Caki2 (cell line): ENCODE results near the gene RTF2. TPM values are rescaled to one million over a fixed set of nuclear protein-coding genes. Genes with fewer than 3 reads are reported as not detected.
"Not testable (repeated sequence)": the region's sequence is repeated elsewhere in the genome, so short reads cannot be mapped to it uniquely, and the experiment has no call there.

Experiments used
- DNase-seq: peaks from one replicate; pipeline ENCODE4 v3.0.0-alpha.2; 2015; ENCODE audit warnings: low read depth
- in situ Hi-C: cut with HindIII; loops from 2 replicates; pipeline ENCODE4 v1.10.0; 2016; ENCODE audit warnings: low sequenced_read_pairs, low pct_unique_long_range_greater_than_20kb, mixed read lengths
- total RNA-seq: library from RNA; depleted of rRNA; stranded (reverse); fragments of >200 nt; shearing (Covaris generic); gene quantifications from 2 replicates; pipeline ENCODE4 v1.2.3, GENCODE V29; 2014; ENCODE audit warnings: low replicate concordance

The RTF2 gene
- total RNA-seq, 1 experiment from 2014 or later = 127 TPM

GRCh38 chr20:56518721-56519398 is 50.4 kb downstream of the RTF2 start:
- in situ Hi-C loops = no loop called here
- no peak for DNase-seq

- in situ Hi-C loops = no loop called here
These were observed 51.1 kb downstream of the RTF2 start for GRCh38 chr20:56519551-56519950.

GRCh38 chr20:56520180-56520579 is 51.8 kb downstream of the RTF2 start:
- in situ Hi-C loops = no loop called here
- no peak for DNase-seq

More at GRCh38 chr20:56519551-56519950, 51.1 kb downstream of the RTF2 start:
- DNase-seq = no peak

GRCh38 chr20:56520746-56521354 is 52.4 kb downstream of the RTF2 start:
- DNase-seq, in situ Hi-C loops: not testable (repeated sequence)

- DNase-seq = no peak
- in situ Hi-C loops = no loop called here
These were observed 53.9 kb downstream of the RTF2 start for GRCh38 chr20:56522311-56522710.

- in situ Hi-C loops = not testable (repeated sequence)
These were observed 56.0 kb downstream of the RTF2 start, which contains the start of gene FAM209A for GRCh38 chr20:56524444-56524843. TSS of gene FAM209A (plus strand) at chr20:56524744. CDS start at chr20:56524809, 65 bp downstream.

GRCh38 chr20:56527521-56527920 is 59.1 kb downstream of the RTF2 start:
- no peak for DNase-seq
- in situ Hi-C loops = no loop called here

More at GRCh38 chr20:56524444-56524843, 56.0 kb downstream of the RTF2 start, which contains the start of gene FAM209A:
- DNase-seq = not testable (repeated sequence)

GRCh38 chr20:56532946-56533345 is 64.5 kb downstream of the RTF2 start, which contains the start of gene FAM209B:
TSS of gene FAM209B (plus strand) at chr20:56533246. CDS start at chr20:56533342, 96 bp downstream.
- DNase-seq, in situ Hi-C loops: not testable (repeated sequence)

GRCh38 chr20:56537997-56538396 is 69.6 kb downstream of the RTF2 start:
- in situ Hi-C loops = no loop called here
- no peak for DNase-seq

GRCh38 chr20:56540415-56540814 is 72.0 kb downstream of the RTF2 start:
- in situ Hi-C loops = no loop called here
- DNase-seq = no peak

- DNase-seq = no peak
- in situ Hi-C loops = no loop called here
These were observed 74.1 kb downstream of the RTF2 start for GRCh38 chr20:56542489-56543030.

- in situ Hi-C loops = no loop called here
- no peak for DNase-seq
These were observed 83.1 kb downstream of the RTF2 start for GRCh38 chr20:56551571-56551970.

GRCh38 chr20:56552911-56553629 is 84.6 kb downstream of the RTF2 start:
- in situ Hi-C loops = no loop called here
- no peak for DNase-seq

- in situ Hi-C loops = no loop called here
- DNase-seq = peak; percentile 86
These were observed 86.4 kb downstream of the RTF2 start for GRCh38 chr20:56554869-56555268.

GRCh38 chr20:56558968-56559367 is 90.5 kb downstream of the RTF2 start:
- in situ Hi-C loops = no loop called here

GRCh38 chr20:56564526-56564925 is 96.1 kb downstream of the RTF2 start:
- not testable (repeated sequence) for DNase-seq

More at GRCh38 chr20:56558968-56559367, 90.5 kb downstream of the RTF2 start:
- DNase-seq = no peak

GRCh38 chr20:56565511-56565910 is 97.1 kb downstream of the RTF2 start:
- DNase-seq = no peak
- in situ Hi-C loops = no loop called here

More at GRCh38 chr20:56564526-56564925, 96.1 kb downstream of the RTF2 start:
- in situ Hi-C loops = not testable (repeated sequence)

- in situ Hi-C loops = no loop called here
- peak; percentile 23 for DNase-seq
These were observed 98.2 kb downstream of the RTF2 start for GRCh38 chr20:56566621-56567020.
